Stimulated activated CD8-positive, alpha-beta memory T cell treated with anti-CD3 and anti-CD28 coated beads, Interleukin-12 subunit alpha, Interleukin-12 subunit beta, amount 100 ng/mL, for 1 hour (primary cell): ENCODE results near the gene CHADL.

ENCODE experiments used
- DNase-seq: peaks from one replicate; pipeline ENCODE4 v3.0.0-alpha.2; 2020; ENCODE audit warnings: low read depth

The CHADL gene

GRCh38 chr22:41230401-41230785 is 10.3 kb downstream of the CHADL start:
- no peak for DNase-seq

GRCh38 chr22:41229730-41230400 is 10.9 kb downstream of the CHADL start:
- DNase-seq, result no peak

- DNase-seq, result no peak
These were observed 11.5 kb downstream of the CHADL start for GRCh38 chr22:41229215-41229614.

GRCh38 chr22:41226723-41227655 is 13.7 kb downstream of the CHADL start:
- no peak for DNase-seq

GRCh38 chr22:41223535-41223934 is 17.2 kb downstream of the CHADL start:
- DNase-seq, result no peak

GRCh38 chr22:41222846-41223507 is 17.8 kb downstream of the CHADL start:
- DNase-seq, result no peak

- no peak for DNase-seq
These were observed 23.1 kb downstream of the CHADL start for GRCh38 chr22:41217553-41218157.

GRCh38 chr22:41216984-41217383 is 23.7 kb downstream of the CHADL start:
- no peak for DNase-seq

- DNase-seq, result no peak
These were observed 24.8 kb downstream of the CHADL start for GRCh38 chr22:41215926-41216325.

- no peak for DNase-seq
These were observed 25.3 kb downstream of the CHADL start for GRCh38 chr22:41215409-41215808.

- no peak for DNase-seq
These were observed 34.0 kb downstream of the CHADL start for GRCh38 chr22:41206719-41207118.

GRCh38 chr22:41204992-41205900 is 35.5 kb downstream of the CHADL start, which contains the start of gene L3MBTL2:
Gene L3MBTL2, plus strand, starts transcription at chr22:41205312. Its CDS starts 51 bp downstream, at chr22:41205363.
- peak; percentile 98 for DNase-seq

- no peak for DNase-seq
These were observed 36.7 kb downstream of the CHADL start for GRCh38 chr22:41204066-41204465.

GRCh38 chr22:41203118-41203517 is 37.6 kb downstream of the CHADL start:
- DNase-seq, result no peak

GRCh38 chr22:41201141-41201540 is 39.6 kb downstream of the CHADL start:
- no peak for DNase-seq

GRCh38 chr22:41198027-41198580 is 42.6 kb downstream of the CHADL start:
- no peak for DNase-seq

GRCh38 chr22:41197038-41197972 is 43.4 kb downstream of the CHADL start:
- peak; percentile 71 for DNase-seq

- DNase-seq, result no peak
These were observed 46.9 kb downstream of the CHADL start for GRCh38 chr22:41193829-41194228.

- DNase-seq, result no peak
These were observed 49.3 kb downstream of the CHADL start for GRCh38 chr22:41191467-41191866.

GRCh38 chr22:41184679-41185078 is 56.1 kb downstream of the CHADL start:
- no peak for DNase-seq
